AG04449 (cell line): ENCODE data around the gene PDE7B.
A peak's percentile ranks its signal among the peaks of the same experiment; 100 is the strongest.

Experiments used
- CTCF ChIA-PET: fragments of 350-600 bp; formaldehyde crosslinking; extraction: SDS; loops from one replicate; lab custom pipeline; 2021; ENCODE audit warnings: antibody characterized with exemption; lab: Yijun Ruan, JAX
- POLR2A ChIA-PET: fragments of 400-600, 350-600 bp; formaldehyde crosslinking; extraction: SDS; loops from one replicate; lab custom pipeline; 2020; ENCODE audit warnings: antibody characterized with exemption, inconsistent platforms; lab: Yijun Ruan, JAX
- DNase-seq: peaks from one replicate; pipeline ENCODE4 v3.0.0-alpha.2; 2010; ENCODE audit warnings: low read depth, low spot score
- H3K4me3 ChIP-seq: 2 replicates; pipeline ENCODE4 v1.5.1; 2011; ENCODE audit warnings: low read depth, mild to moderate bottlenecking, control low read depth, low read length
- CTCF ChIP-seq: IDR thresholded peaks from one replicate; pipeline ENCODE4 v1.5.1; 2011; ENCODE audit warnings: mild to moderate bottlenecking, moderate library complexity, low read length, control low read depth, inconsistent platforms; ENCODE audit not compliant: insufficient read depth; ENCODE audit errors: missing control alignments

Gene PDE7B

DNA sequence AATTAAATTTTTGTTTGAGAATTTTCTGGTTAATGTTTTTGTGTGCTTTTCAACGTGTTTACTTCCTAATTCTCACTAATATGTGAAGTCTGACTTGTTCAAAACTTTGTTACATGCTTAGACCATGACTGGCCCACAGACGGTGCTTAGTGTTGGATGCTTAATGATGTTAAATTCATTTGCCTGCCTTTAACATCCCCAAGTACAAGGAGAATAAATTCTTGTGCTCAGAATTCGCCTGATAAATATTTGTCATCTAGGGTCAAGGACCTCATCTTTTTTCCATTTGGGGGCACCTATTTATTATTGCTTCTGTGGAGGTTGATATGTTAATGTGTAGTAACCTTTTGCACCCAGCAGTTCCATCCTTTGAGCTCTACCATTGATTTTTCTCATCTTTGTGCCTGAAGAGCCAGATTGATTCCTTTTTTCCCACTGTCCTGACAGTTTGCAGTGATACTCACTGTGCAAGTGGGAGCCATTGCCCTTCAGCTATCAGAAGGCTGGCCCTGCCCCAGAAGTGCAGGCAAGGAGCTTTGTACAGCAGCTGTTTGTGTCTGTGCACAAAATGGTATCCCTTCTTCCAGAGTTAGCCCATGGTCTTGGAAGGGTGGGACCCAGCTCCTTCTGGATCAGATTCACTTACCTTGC is 170.8 kb downstream of the PDE7B start:
- TF ChIP-seq CTCF: no peak
- DNase-seq: no peak
- ChIA-PET POLR2A (interaction anchor here (0.7 kb wide), 1 partner anchor 19 kb away, joined by 3 read pairs; no protein-coding TSS in a partner anchor), CTCF (interaction anchor here (0.8 to 2.6 kb wide), 5 partner anchors 10 to 204 kb away, joined by 3 to 7 read pairs (median 3); no protein-coding TSS in a partner anchor)
- no peak overlapping the region for H3K4me3 ChIP-seq

DNA sequence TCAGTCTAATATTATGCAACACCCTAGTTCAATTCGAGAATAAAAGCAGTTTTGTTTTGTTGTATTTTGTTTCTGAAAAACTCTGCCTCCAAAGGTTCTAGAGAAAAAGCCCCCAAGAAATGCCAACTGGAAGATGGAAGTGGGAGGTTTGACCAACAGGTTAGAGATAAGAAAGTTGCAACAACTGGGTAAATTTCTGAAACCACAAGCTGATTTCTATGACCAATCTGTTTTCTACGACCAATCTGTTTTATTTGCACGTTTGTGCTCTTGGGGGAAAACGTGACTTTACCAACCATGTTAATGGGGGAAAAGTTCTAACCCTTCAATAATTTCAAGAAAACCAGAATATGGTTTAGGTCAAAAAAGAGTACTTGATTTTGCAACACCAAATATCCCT is 173.2 kb downstream of the PDE7B start:
- no peak for TF ChIP-seq CTCF
- POLR2A ChIA-PET: no interaction called here
- H3K4me3 ChIP-seq: no peak overlapping the region
- CTCF ChIA-PET: no interaction called here
- DNase-seq: no peak

DNA sequence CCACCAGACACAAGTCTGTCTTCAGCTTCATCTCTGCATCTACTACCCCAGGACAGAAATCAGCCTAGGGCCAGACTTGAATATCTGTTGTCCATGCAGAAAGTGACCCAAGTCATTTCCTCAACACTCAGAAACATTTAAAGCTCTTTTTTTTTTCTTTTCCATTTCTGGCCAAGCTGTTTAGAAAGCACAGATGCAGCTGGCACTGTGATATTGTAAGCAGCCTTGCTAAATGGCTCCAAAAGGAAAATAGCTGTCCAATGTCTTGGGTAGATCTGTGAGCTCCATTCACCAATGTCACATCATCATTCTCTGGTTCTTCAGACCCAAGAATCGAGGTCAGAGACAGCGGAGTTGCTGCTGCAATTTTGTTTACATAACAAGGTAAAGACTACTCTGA is 174.2 kb downstream of the PDE7B start:
- no peak for TF ChIP-seq CTCF

GRCh38 chr6:136030131-136030530 is 178.6 kb downstream of the PDE7B start:
- TF ChIP-seq CTCF: no peak
- ChIA-PET CTCF (no interaction called here), POLR2A (no interaction called here)
- no peak overlapping the region for H3K4me3 ChIP-seq
- DNase-seq: no peak

More for the DNA sequence above, 174.2 kb downstream of the PDE7B start:
- no peak for DNase-seq
- ChIA-PET CTCF (interaction anchor here (0.6 to 1.6 kb wide), 3 partner anchors 11 to 491 kb away, joined by 3 to 4 read pairs (median 3); no protein-coding TSS in a partner anchor), POLR2A (no interaction called here)
- no peak overlapping the region for H3K4me3 ChIP-seq

GRCh38 chr6:136031982-136032381 is 180.5 kb downstream of the PDE7B start:
- ChIA-PET POLR2A (no interaction called here), CTCF (interaction anchor here (0.8 to 4.1 kb wide), 11 partner anchors 8 to 345 kb away, joined by 3 to 26 read pairs (median 4); no protein-coding TSS in a partner anchor)
- no peak overlapping the region for H3K4me3 ChIP-seq
- TF ChIP-seq CTCF: peak; percentile 59
- no peak for DNase-seq

GRCh38 chr6:136033416-136033815 is 181.9 kb downstream of the PDE7B start:
- H3K4me3 ChIP-seq: no peak overlapping the region
- TF ChIP-seq CTCF: no peak
- no peak for DNase-seq
- POLR2A ChIA-PET: interaction anchor here (0.7 kb wide), 1 partner anchor 18 kb away, joined by 3 read pairs; no protein-coding TSS in a partner anchor
- CTCF ChIA-PET: interaction anchor here (0.6 to 4.1 kb wide), 9 partner anchors 11 to 492 kb away, joined by 3 to 26 read pairs (median 4); no protein-coding TSS in a partner anchor
